Skeletal muscle satellite cell (primary cell): ENCODE data around the gene PELI1.
"Not testable (repeated sequence)": the region's sequence is repeated elsewhere in the genome, so short reads cannot be mapped to it uniquely, and the experiment has no call there.

ENCODE experiments used
- H3K27me3 ChIP-seq: 2 replicates; pipeline ENCODE4 v1.7.0; 2013; ENCODE audit warnings: low read length; ENCODE audit not compliant: control insufficient read depth, insufficient read depth
- H3K36me3 ChIP-seq: 2 replicates; pipeline ENCODE4 v1.7.0; 2013; ENCODE audit warnings: mild to moderate bottlenecking, control low read depth, low read length; ENCODE audit not compliant: insufficient read depth
- H3K4me1 ChIP-seq: 2 replicates; pipeline ENCODE4 v1.7.0; 2013; ENCODE audit warnings: low read length; ENCODE audit not compliant: control insufficient read depth, insufficient read depth
- H3K4me2 ChIP-seq: 2 replicates; pipeline ENCODE4 v1.7.0; 2013; ENCODE audit warnings: mild to moderate bottlenecking, low read length
- H3K4me3 ChIP-seq: 2 replicates; pipeline ENCODE4 v1.7.0; 2013; ENCODE audit warnings: low read length
- H3K9ac ChIP-seq: 2 replicates; pipeline ENCODE4 v1.7.0; 2013; ENCODE audit warnings: mild to moderate bottlenecking, low read depth, low read length, moderate library complexity
- H3K9me3 ChIP-seq: replicated peaks from 2 replicates; pipeline ENCODE4 v1.7.0; 2013; ENCODE audit warnings: mild to moderate bottlenecking, control low read depth, low read length

Gene PELI1

GRCh38 chr2:64076828-64077227 lies 67.4 kb downstream of the PELI1 start:
- not testable (repeated sequence) for H3K27me3 ChIP-seq, H3K4me1 ChIP-seq, H3K9me3 ChIP-seq, H3K36me3 ChIP-seq, H3K9ac ChIP-seq, H3K4me3 ChIP-seq, H3K4me2 ChIP-seq

- not testable (repeated sequence) for H3K9ac ChIP-seq, H3K9me3 ChIP-seq, H3K4me1 ChIP-seq, H3K4me3 ChIP-seq, H3K36me3 ChIP-seq, H3K4me2 ChIP-seq, H3K27me3 ChIP-seq
These were observed 69.6 kb downstream of the PELI1 start for GRCh38 chr2:64074616-64075015.

GRCh38 chr2:64067326-64067725 lies 76.9 kb downstream of the PELI1 start:
- no peaks in the 10 kb centered on the region for H3K27me3 ChIP-seq
- no peaks in the 10 kb centered on the region for H3K36me3 ChIP-seq
- peaks cover 25% of the 10 kb centered on the region for H3K4me1 ChIP-seq
- no peak overlapping the region for H3K4me2 ChIP-seq
- no peak overlapping the region for H3K9ac ChIP-seq
- no peaks in the 10 kb centered on the region for H3K9me3 ChIP-seq
- H3K4me3 ChIP-seq: no peak overlapping the region

- Histone ChIP-seq H3K4me3 (no peak overlapping the region), H3K9ac (no peak overlapping the region), H3K4me2 (no peak overlapping the region), H3K27me3 (no peaks in the 10 kb centered on the region), H3K4me1 (peaks cover 26% of the 10 kb centered on the region), H3K9me3 (no peaks in the 10 kb centered on the region), H3K36me3 (no peaks in the 10 kb centered on the region)
These were observed 78.7 kb downstream of the PELI1 start for GRCh38 chr2:64065516-64065915.

GRCh38 chr2:64063924-64064331 lies 80.3 kb downstream of the PELI1 start:
- Histone ChIP-seq H3K9ac (peak overlapping the region; percentile 24), H3K4me3 (no peak overlapping the region), H3K4me1 (peaks cover 26% of the 10 kb centered on the region), H3K27me3 (no peaks in the 10 kb centered on the region), H3K9me3 (no peaks in the 10 kb centered on the region), H3K4me2 (peak overlapping the region; percentile 60), H3K36me3 (no peaks in the 10 kb centered on the region)

GRCh38 chr2:64063454-64063853 lies 80.8 kb downstream of the PELI1 start:
- Histone ChIP-seq H3K9me3 (no peaks in the 10 kb centered on the region), H3K9ac (no peak overlapping the region), H3K4me2 (no peak overlapping the region), H3K4me3 (no peak overlapping the region), H3K4me1 (peaks cover 26% of the 10 kb centered on the region), H3K36me3 (no peaks in the 10 kb centered on the region), H3K27me3 (no peaks in the 10 kb centered on the region)

GRCh38 chr2:64062840-64063239 lies 81.4 kb downstream of the PELI1 start:
- Histone ChIP-seq H3K4me2 (peak overlapping the region; percentile 20), H3K9ac (no peak overlapping the region), H3K27me3 (no peaks in the 10 kb centered on the region), H3K4me1 (peaks cover 26% of the 10 kb centered on the region), H3K9me3 (no peaks in the 10 kb centered on the region), H3K4me3 (no peak overlapping the region), H3K36me3 (no peaks in the 10 kb centered on the region)

- Histone ChIP-seq H3K9ac (no peak overlapping the region), H3K36me3 (no peaks in the 10 kb centered on the region)
These were observed 85.0 kb downstream of the PELI1 start for GRCh38 chr2:64059270-64059669.

GRCh38 chr2:64056021-64056420 lies 88.2 kb downstream of the PELI1 start:
- H3K9me3 ChIP-seq: no peaks in the 10 kb centered on the region
- no peak overlapping the region for H3K9ac ChIP-seq
- no peaks in the 10 kb centered on the region for H3K36me3 ChIP-seq
- no peak overlapping the region for H3K4me2 ChIP-seq
- no peaks in the 10 kb centered on the region for H3K4me1 ChIP-seq
- H3K4me3 ChIP-seq: no peak overlapping the region
- no peaks in the 10 kb centered on the region for H3K27me3 ChIP-seq

More at GRCh38 chr2:64059270-64059669, 85.0 kb downstream of the PELI1 start:
- Histone ChIP-seq H3K4me1 (peaks cover 17% of the 10 kb centered on the region), H3K4me3 (no peak overlapping the region), H3K27me3 (no peaks in the 10 kb centered on the region), H3K9me3 (no peaks in the 10 kb centered on the region), H3K4me2 (no peak overlapping the region)

- H3K4me3 ChIP-seq: no peak overlapping the region
- H3K4me2 ChIP-seq: no peak overlapping the region
- no peaks in the 10 kb centered on the region for H3K4me1 ChIP-seq
These were observed 89.9 kb downstream of the PELI1 start for GRCh38 chr2:64054161-64054915.

GRCh38 chr2:64052463-64053241 lies 91.6 kb downstream of the PELI1 start:
- H3K9ac ChIP-seq: no peak overlapping the region

More at GRCh38 chr2:64054161-64054915, 89.9 kb downstream of the PELI1 start:
- no peaks in the 10 kb centered on the region for H3K9me3 ChIP-seq
- H3K9ac ChIP-seq: no peak overlapping the region
- no peaks in the 10 kb centered on the region for H3K36me3 ChIP-seq
- no peaks in the 10 kb centered on the region for H3K27me3 ChIP-seq

More at GRCh38 chr2:64052463-64053241, 91.6 kb downstream of the PELI1 start:
- Histone ChIP-seq H3K4me3 (no peak overlapping the region), H3K4me2 (no peak overlapping the region), H3K4me1 (no peaks in the 10 kb centered on the region), H3K36me3 (no peaks in the 10 kb centered on the region), H3K9me3 (no peaks in the 10 kb centered on the region), H3K27me3 (no peaks in the 10 kb centered on the region)
